Astrocyte of the cerebellum (primary cell): ENCODE data around the gene DGCR8.

ENCODE experiments used
- DNase-seq: peaks from one replicate; pipeline ENCODE4 v3.0.0-alpha.2; 2011; ENCODE audit warnings: low read depth
- H3K4me3 ChIP-seq: 2 replicates; pipeline ENCODE4 v1.5.1; 2011; ENCODE audit warnings: mild to moderate bottlenecking, low read depth, low read length, moderate library complexity
- CTCF ChIP-seq: IDR thresholded peaks from 2 replicates; pipeline ENCODE4 v1.5.1; 2012; ENCODE audit warnings: low read length, low read depth, moderate library complexity, mild to moderate bottlenecking; ENCODE audit errors: missing control alignments
- in situ Hi-C: cut with HindIII; loops from 2 replicates; pipeline ENCODE4 v1.10.0; 2017; ENCODE audit warnings: low sequenced_read_pairs

Gene DGCR8

GRCh38 chr22:20053407-20054033 is 26.5 kb upstream of the DGCR8 start:
- H3K4me3 ChIP-seq: no peak overlapping the region
- in situ Hi-C loops: no loop called here
- DNase-seq: no peak
- TF ChIP-seq CTCF: no peak

GRCh38 chr22:20054034-20054427 is 26.0 kb upstream of the DGCR8 start:
- no peak for DNase-seq
- in situ Hi-C loops: no loop called here
- no peak for TF ChIP-seq CTCF
- H3K4me3 ChIP-seq: no peak overlapping the region

GRCh38 chr22:20054485-20054884 is 25.6 kb upstream of the DGCR8 start:
- TF ChIP-seq CTCF: no peak
- in situ Hi-C loops: no loop called here
- no peak for DNase-seq
- no peak overlapping the region for H3K4me3 ChIP-seq

- no peak overlapping the region for H3K4me3 ChIP-seq
- in situ Hi-C loops: no loop called here
- no peak for TF ChIP-seq CTCF
- DNase-seq: no peak
Measured at GRCh38 chr22:20055144-20055543, 24.9 kb upstream of the DGCR8 start.

GRCh38 chr22:20055654-20056053 is 24.4 kb upstream of the DGCR8 start:
- H3K4me3 ChIP-seq: no peak overlapping the region
- no peak for DNase-seq
- TF ChIP-seq CTCF: no peak
- in situ Hi-C loops: no loop called here

- TF ChIP-seq CTCF: no peak
- H3K4me3 ChIP-seq: no peak overlapping the region
- in situ Hi-C loops: no loop called here
- no peak for DNase-seq
Measured at GRCh38 chr22:20056161-20056560, 23.9 kb upstream of the DGCR8 start.
